K562 (cell line): ENCODE measurements around the gene USP48. TPM values are rescaled to one million over a fixed set of nuclear protein-coding genes. Genes with fewer than 3 reads are reported as not detected.
A peak's percentile ranks its signal among the peaks of the same experiment; 100 is the strongest.

ENCODE experiments used
- BMI1 ChIP-seq: fragments of 150-350 bp; IDR thresholded peaks from 2 replicates; pipeline ENCODE4 v1.6.1; 2014; ENCODE audit warnings: low read length
- CCNT2 ChIP-seq: IDR thresholded peaks from 2 replicates; pipeline ENCODE4 v1.6.1; 2011; ENCODE audit warnings: borderline replicate concordance, low read depth, mild to moderate bottlenecking, moderate library complexity, mixed read lengths, low read length; ENCODE audit not compliant: insufficient read length; ENCODE audit errors: extremely low read depth
- CREBBP ChIP-seq: IDR thresholded peaks from one replicate; pipeline ENCODE4 v1.6.1; 2012; ENCODE audit warnings: low read depth, mild to moderate bottlenecking, control low read depth, inconsistent platforms, low read length
- EGR1 ChIP-seq: fragments of 450-650 bp; conservative IDR thresholded peaks from 2 replicates; pipeline ENCODE4 v1.6.1; 2017; ENCODE audit warnings: mild to moderate bottlenecking
- ESRRA ChIP-seq: fragments of 450-650 bp; IDR thresholded peaks from 2 replicates; pipeline ENCODE4 v1.6.1; 2014; ENCODE audit warnings: low read depth, mild to moderate bottlenecking, moderate library complexity, borderline replicate concordance
- FOXP4 ChIP-seq: sonication (generic); formaldehyde crosslinking; IDR thresholded peaks from 2 replicates; pipeline ENCODE4 v1.8.0; 2022; ENCODE audit warnings: mild to moderate bottlenecking, missing genetic modification reagents, borderline replicate concordance
- HDAC8 ChIP-seq: fragments of 450-650 bp; IDR thresholded peaks from 2 replicates; pipeline ENCODE4 v1.6.1; 2016; ENCODE audit warnings: mild to moderate bottlenecking, missing genetic modification characterization, moderate library complexity, missing compliant biosample characterization
- ILK ChIP-seq: fragments of 450-650 bp; IDR thresholded peaks from 2 replicates; pipeline ENCODE4 v1.6.1; 2016; ENCODE audit warnings: missing genetic modification characterization, low read depth, mild to moderate bottlenecking, missing compliant biosample characterization, moderate library complexity, borderline replicate concordance
- KLF6 ChIP-seq: fragments of 250-450 bp; sonication (Bioruptor Pico); IDR thresholded peaks from 2 replicates; pipeline ENCODE4 v1.4.0; 2020; ENCODE audit warnings: mild to moderate bottlenecking, moderate library complexity, borderline replicate concordance
- MITF ChIP-seq: IDR thresholded peaks from 2 replicates; pipeline ENCODE4 v1.6.1; 2014; ENCODE audit warnings: antibody characterized with exemption
- PHF21A ChIP-seq: fragments of 450-650 bp; IDR thresholded peaks from 2 replicates; pipeline ENCODE4 v1.6.1; 2017; ENCODE audit warnings: low read depth, borderline replicate concordance
- POU5F1 ChIP-seq: fragments of 150-350 bp; IDR thresholded peaks from 2 replicates; pipeline ENCODE4 v1.6.1; 2014; ENCODE audit warnings: borderline replicate concordance, low read length, low read depth, mild to moderate bottlenecking; ENCODE audit not compliant: partially characterized antibody
- ZBTB33 ChIP-seq: sonication (generic); formaldehyde crosslinking; IDR thresholded peaks from 2 replicates; pipeline ENCODE4 v1.8.1; 2023; ENCODE audit warnings: mild to moderate bottlenecking, missing genetic modification reagents
- ZNF140 ChIP-seq: fragments of 250-450 bp; sonication (Bioruptor Pico); IDR thresholded peaks from 2 replicates; pipeline ENCODE4 v1.8.0; 2021; ENCODE audit warnings: moderate library complexity, mild to moderate bottlenecking, inconsistent platforms
- ZNF395 ChIP-seq: fragments of 200-800 bp; sonication (Bioruptor generic); IDR thresholded peaks from 2 replicates; pipeline ENCODE4 v1.6.1; 2017; ENCODE audit warnings: missing genetic modification characterization, missing compliant biosample characterization
- ZNF668 ChIP-seq: fragments of 250-450 bp; sonication (Bioruptor Pico); IDR thresholded peaks from 2 replicates; pipeline ENCODE4 v1.8.0; 2022; ENCODE audit warnings: mild to moderate bottlenecking, inconsistent platforms
- polyA plus RNA-seq, 8 experiments: library from polyadenylated mRNA; depleted of rRNA in 4 of 8; stranded (reverse) in 5 of 8; unstranded in 3 of 8; fragments of >200 nt; fragmentation: Nextera tagmentation in 2 of 8; fragmentation: Illumina TruSeq in 1 of 8; extraction: Ambion mirVana in 2 of 8; extraction: Trizol in 1 of 8; gene quantifications; 2 replicates each; pipeline versions ENCODE4 v1.2.1 to v1.2.3, GENCODE V29; 2011 to 2014; ENCODE audit warnings: inconsistent platforms in 1 of 8, missing spikeins in 1 of 8
- total RNA-seq, 7 experiments: library from RNA; depleted of rRNA in 6 of 7; stranded (reverse); fragments of >200 nt in 6 of 7; fragmentation: Illumina TruSeq in 2 of 7; extraction: Trizol in 2 of 7; gene quantifications; 2 replicates each; pipeline versions ENCODE4 v1.2.1 to v1.2.3, GENCODE V29; 2011 to 2021; ENCODE audit warnings: low replicate concordance in 1 of 7
- TF ChIP-seq, protein P1 (sequence below): fragments of 450-650 bp; formaldehyde crosslinking; IDR thresholded peaks from 2 replicates; pipeline ENCODE4 v1.4.0; 2020; ENCODE audit warnings: mild to moderate bottlenecking, mixed read lengths

The USP48 gene
- total and polyA plus RNA-seq, 9 of the 15 experiments (the other 6 are each of a cell fraction or from before 2014, with no cell fraction given) = 23.3 to 123 (median 106) TPM

DNA sequence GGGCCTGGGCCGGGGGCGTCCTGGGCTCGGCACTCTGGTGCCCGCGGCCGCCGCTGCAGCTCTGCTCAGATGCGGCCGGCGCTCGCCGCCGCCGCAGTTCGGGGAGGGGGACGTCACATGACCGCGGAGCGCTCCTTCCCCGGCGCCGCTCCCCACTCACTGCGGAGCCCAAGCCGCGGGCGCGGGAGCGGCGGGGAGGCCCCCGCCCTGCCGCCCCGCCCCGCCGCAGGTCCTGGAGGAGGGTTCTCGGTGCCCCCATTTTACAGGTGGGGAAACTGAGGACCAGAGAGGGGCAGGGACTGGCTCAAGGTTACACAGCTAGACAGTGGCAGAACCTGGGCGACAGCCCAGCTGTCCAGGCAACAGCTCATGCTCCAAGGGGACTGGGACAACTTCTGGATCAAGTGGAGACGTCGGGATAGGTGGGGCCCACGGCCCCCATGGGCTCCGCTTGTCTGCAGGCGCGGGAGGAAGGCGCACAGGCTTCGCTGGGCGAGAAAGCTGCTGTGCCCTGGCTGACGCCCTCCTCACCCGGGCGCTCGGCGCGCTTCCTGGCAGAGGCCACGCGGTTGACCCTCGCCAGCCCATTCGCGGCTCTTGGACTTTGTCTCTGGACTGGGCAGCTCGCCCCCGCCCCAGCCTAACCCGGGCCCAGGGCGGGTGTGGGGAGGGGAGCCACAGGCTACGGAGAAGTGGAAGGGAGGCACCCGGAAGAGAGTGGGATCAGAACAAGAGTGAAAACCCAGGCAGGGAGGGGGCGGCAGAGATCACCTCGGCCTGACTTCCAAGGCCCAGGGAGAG, 113.5 kb downstream of the USP48 start, which contains the start of gene RAP1GAP (continued):
- TF ChIP-seq ZNF395 (CRISPR knock-in tag) (peak; percentile 50; the same call in 1 of the 2 replicates), KLF6 (CRISPR knock-in tag) (peak; percentile 84), HDAC8 (tag) (peak; percentile 92), ILK (tag) (no peak), ESRRA (peak; percentile 86), PHF21A (no peak), CCNT2 (peak; percentile 84), MITF (peak; percentile 44; the same call in 1 of the 2 replicates), ZNF140 (CRISPR knock-in tag) (no peak), CREBBP (no peak), POU5F1 (no peak), BMI1 (no peak), EGR1 (peak; percentile 81), ZBTB33 (CRISPR knock-in tag) (no peak; the same call in 1 of the 2 replicates), ZNF668 (CRISPR knock-in tag) (no peak; the same call in 1 of the 2 replicates), FOXP4 (CRISPR knock-in tag) (no peak; the same call in 1 of the 2 replicates)
- TF ChIP-seq, protein P1, sequence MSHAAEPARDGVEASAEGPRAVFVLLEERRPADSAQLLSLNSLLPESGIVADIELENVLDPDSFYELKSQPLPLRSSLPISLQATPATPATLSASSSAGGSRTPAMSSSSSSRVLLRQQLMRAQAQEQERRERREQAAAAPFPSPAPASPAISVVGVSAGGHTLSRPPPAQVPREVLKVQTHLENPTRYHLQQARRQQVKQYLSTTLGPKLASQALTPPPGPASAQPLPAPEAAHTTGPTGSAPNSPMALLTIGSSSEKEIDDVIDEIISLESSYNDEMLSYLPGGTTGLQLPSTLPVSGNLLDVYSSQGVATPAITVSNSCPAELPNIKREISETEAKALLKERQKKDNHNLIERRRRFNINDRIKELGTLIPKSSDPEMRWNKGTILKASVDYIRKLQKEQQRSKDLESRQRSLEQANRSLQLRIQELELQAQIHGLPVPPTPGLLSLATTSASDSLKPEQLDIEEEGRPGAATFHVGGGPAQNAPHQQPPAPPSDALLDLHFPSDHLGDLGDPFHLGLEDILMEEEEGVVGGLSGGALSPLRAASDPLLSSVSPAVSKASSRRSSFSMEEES (CRISPR knock-in tag) = peak; percentile 97
